ENCODE data around the gene MAP2. TPM values are rescaled to one million over a fixed set of nuclear protein-coding genes. Genes with fewer than 3 reads are reported as not detected.

MAP2 gene
- 15.7 and 51.0 TPM in 2 replicates for total RNA-seq
- polyA plus RNA-seq, result 13.7 and 60.1 TPM in 2 replicates
- polyA plus RNA-seq (2012), result 12.7 and 71.7 TPM in 2 replicates
- polyA minus RNA-seq (ENCODE audit: low replicate concordance), result 26.5 and 91.6 TPM in 2 replicates

- Histone ChIP-seq H3K4me3 (replicated peaks in 1 of 4; ENCODE audit: control extremely low read depth in 1 of 4, insufficient read depth in 1 of 4, low read depth in 3 of 4, low read length in 4 of 4) (peak within 1 kb of the TSS; percentile 78 to 89 (median 86)), H3K4me2 (ENCODE audit: extremely low read depth, insufficient read depth, low read length) (peak within 1 kb of the TSS; percentile 96), H4K20me1 (ENCODE audit: control insufficient read depth, extremely low read depth, insufficient read depth, low read length) (no peaks in the 10 kb centered on the region), H3K9me3 (ENCODE audit: control insufficient read depth, insufficient read depth, low read depth, low read length) (no peaks in the 10 kb centered on the region), H3K9ac (ENCODE audit: insufficient read depth, low read length) (peak within 1 kb of the TSS; percentile 60), H3K36me3 (ENCODE audit: control insufficient read depth, insufficient read depth, low read length) (no peaks in the 10 kb centered on the region), H3K4me1 (ENCODE audit: control insufficient read depth, extremely low read depth, insufficient read depth, low read length) (peaks cover 2% of the 10 kb centered on the region), H3K27ac (ENCODE audit: insufficient read depth, low read length) (no peak within 1 kb of the TSS), H3K79me2 (ENCODE audit: control insufficient read depth, insufficient read depth, low read length) (no peaks in the 10 kb centered on the region), H3K27me3 (ENCODE audit: control insufficient read depth, insufficient read depth, low read length) (no peaks in the 10 kb centered on the region), H2AFZ (ENCODE audit: low read length) (peak within 1 kb of the TSS; percentile 84)
- DNase-seq (ENCODE audit: low read depth in 2 of 2), result peak; percentile 73 to 75
- no peak for TF ChIP-seq EZH2 (IDR thresholded peaks at IDR 0.05; ENCODE audit: low read length, missing control alignments)
- peak; percentile 52 to 62 for TF ChIP-seq CTCF (conservative IDR thresholded peaks at IDR 0.05 in 1 of 2, IDR thresholded peaks at IDR 0.05 in 1 of 2; ENCODE audit: low read depth in 1 of 2, low read length in 2 of 2)
Measured at GRCh38 chr2:209423562-209424198, at the start of gene MAP2. MAP2 (plus strand) TSS chr2:209424047; CDS start chr2:209653171, 229,124 bp downstream.

- no peaks in the 10 kb centered on the region for H3K27me3 ChIP-seq (ENCODE audit: control insufficient read depth, insufficient read depth, low read length)
- TF ChIP-seq CTCF (conservative IDR thresholded peaks at IDR 0.05 in 1 of 2, IDR thresholded peaks at IDR 0.05 in 1 of 2; ENCODE audit: low read depth in 1 of 2, low read length in 2 of 2) (no peak), EZH2 (IDR thresholded peaks at IDR 0.05; ENCODE audit: low read length, missing control alignments) (no peak)
- H3K36me3 ChIP-seq (ENCODE audit: control insufficient read depth, insufficient read depth, low read length), result no peaks in the 10 kb centered on the region
- no peak overlapping the region for H3K4me2 ChIP-seq (ENCODE audit: extremely low read depth, insufficient read depth, low read length)
- no peak overlapping the region for H3K27ac ChIP-seq (ENCODE audit: insufficient read depth, low read length)
- no peaks in the 10 kb centered on the region for H3K4me1 ChIP-seq (ENCODE audit: control insufficient read depth, extremely low read depth, insufficient read depth, low read length)
- H3K9ac ChIP-seq (ENCODE audit: insufficient read depth, low read length), result no peak overlapping the region
- H3K9me3 ChIP-seq (ENCODE audit: control insufficient read depth, insufficient read depth, low read depth, low read length), result no peaks in the 10 kb centered on the region
- H4K20me1 ChIP-seq (ENCODE audit: control insufficient read depth, extremely low read depth, insufficient read depth, low read length), result no peaks in the 10 kb centered on the region
- H3K79me2 ChIP-seq (ENCODE audit: control insufficient read depth, insufficient read depth, low read length), result no peaks in the 10 kb centered on the region
- no peak overlapping the region for H3K4me3 ChIP-seq (replicated peaks in 1 of 4; ENCODE audit: control extremely low read depth in 1 of 4, insufficient read depth in 1 of 4, low read depth in 3 of 4, low read length in 4 of 4)
- no peak overlapping the region for H2AFZ ChIP-seq (ENCODE audit: low read length)
- DNase-seq (ENCODE audit: low read depth in 2 of 2), result no peak
Measured at GRCh38 chr2:209376686-209377085, 47.2 kb upstream of the MAP2 start.

GRCh38 chr2:209380293-209380692 lies 43.6 kb upstream of the MAP2 start:
- TF ChIP-seq EZH2 (IDR thresholded peaks at IDR 0.05; ENCODE audit: low read length, missing control alignments) (no peak), CTCF (conservative IDR thresholded peaks at IDR 0.05 in 1 of 2, IDR thresholded peaks at IDR 0.05 in 1 of 2; ENCODE audit: low read depth in 1 of 2, low read length in 2 of 2) (no peak)

More at GRCh38 chr2:209380293-209380692, 43.6 kb upstream of the MAP2 start:
- no peaks in the 10 kb centered on the region for H3K79me2 ChIP-seq (ENCODE audit: control insufficient read depth, insufficient read depth, low read length)
- DNase-seq (ENCODE audit: low read depth in 2 of 2), result no peak
- H3K4me3 ChIP-seq (replicated peaks in 1 of 4; ENCODE audit: control extremely low read depth in 1 of 4, insufficient read depth in 1 of 4, low read depth in 3 of 4, low read length in 4 of 4), result no peak overlapping the region
- H3K4me2 ChIP-seq (ENCODE audit: extremely low read depth, insufficient read depth, low read length), result no peak overlapping the region
- H3K36me3 ChIP-seq (ENCODE audit: control insufficient read depth, insufficient read depth, low read length), result no peaks in the 10 kb centered on the region
- no peaks in the 10 kb centered on the region for H3K27me3 ChIP-seq (ENCODE audit: control insufficient read depth, insufficient read depth, low read length)
- no peak overlapping the region for H3K9ac ChIP-seq (ENCODE audit: insufficient read depth, low read length)
- H3K4me1 ChIP-seq (ENCODE audit: control insufficient read depth, extremely low read depth, insufficient read depth, low read length), result peaks cover 5% of the 10 kb centered on the region
- H4K20me1 ChIP-seq (ENCODE audit: control insufficient read depth, extremely low read depth, insufficient read depth, low read length), result no peaks in the 10 kb centered on the region
- H3K27ac ChIP-seq (ENCODE audit: insufficient read depth, low read length), result no peak overlapping the region
- H3K9me3 ChIP-seq (ENCODE audit: control insufficient read depth, insufficient read depth, low read depth, low read length), result no peaks in the 10 kb centered on the region
- H2AFZ ChIP-seq (ENCODE audit: low read length), result no peak overlapping the region
